ENCODE results near the gene MAGI1. TPM values are rescaled to one million over a fixed set of nuclear protein-coding genes. Genes with fewer than 3 reads are reported as not detected.
A peak's percentile ranks its signal among the peaks of the same experiment; 100 is the strongest.

Gene MAGI1
- total and polyA plus RNA-seq, 10 donors, result 3.5 to 104 (median 62.3) TPM

- intact Hi-C loops (cut with DNase I; ENCODE audit: low total_unique reads), result no loop called here
- Histone ChIP-seq H3K9me3 (no peaks in the 10 kb centered on the region), H3K36me3 (no peaks in the 10 kb centered on the region), H3K27ac (no peak overlapping the region), H3K4me1 (no peaks in the 10 kb centered on the region), H3K27me3 (replicated peaks in 1 of 7) (no peaks in the 10 kb centered on the region), H3K4me3 (no peak overlapping the region)
- 63 to 84% (median 76%) methylated on average over 2 of the region's 2 CpGs for WGBS, 5 donors
- TF ChIP-seq CTCF (IDR thresholded peaks at IDR 0.05 in 8 of 11, conservative IDR thresholded peaks at IDR 0.05 in 3 of 11), result no peak
- no peak for TF ChIP-seq POLR2AphosphoS5 (IDR thresholded peaks at IDR 0.05)
- TF ChIP-seq POLR2A (IDR thresholded peaks at IDR 0.05), result no peak
- no peak for DNase-seq
Measured at GRCh38 chr3:65676580-65676979, 362.1 kb downstream of the MAGI1 start.

GRCh38 chr3:65675011-65675410 is 363.7 kb downstream of the MAGI1 start:
- 77 to 88% (median 86%) methylated on average over 3 of the region's 3 CpGs for WGBS, 5 donors
- no peak for TF ChIP-seq CTCF (IDR thresholded peaks at IDR 0.05 in 8 of 11, conservative IDR thresholded peaks at IDR 0.05 in 3 of 11)
- TF ChIP-seq POLR2AphosphoS5 (IDR thresholded peaks at IDR 0.05), result no peak
- no peak for TF ChIP-seq POLR2A (IDR thresholded peaks at IDR 0.05)
- no peak overlapping the region for H3K27ac ChIP-seq
- no peak overlapping the region for H3K4me3 ChIP-seq
- no peaks in the 10 kb centered on the region for H3K4me1 ChIP-seq
- no peaks in the 10 kb centered on the region for H3K9me3 ChIP-seq
- H3K27me3 ChIP-seq (replicated peaks in 1 of 7), result no peaks in the 10 kb centered on the region
- intact Hi-C loops (cut with DNase I; ENCODE audit: low total_unique reads), result no loop called here
- DNase-seq, result no peak
- no peaks in the 10 kb centered on the region for H3K36me3 ChIP-seq

GRCh38 chr3:65674226-65674625 is 364.5 kb downstream of the MAGI1 start:
- no peaks in the 10 kb centered on the region for H3K27me3 ChIP-seq (replicated peaks in 1 of 7)
- H3K27ac ChIP-seq, result no peak overlapping the region
- WGBS, 5 donors, result 63 to 78% (median 66%) methylated on average over 2 of the region's 2 CpGs
- TF ChIP-seq POLR2AphosphoS5 (IDR thresholded peaks at IDR 0.05), result no peak
- TF ChIP-seq CTCF (IDR thresholded peaks at IDR 0.05 in 8 of 11, conservative IDR thresholded peaks at IDR 0.05 in 3 of 11), result no peak
- TF ChIP-seq POLR2A (IDR thresholded peaks at IDR 0.05), result no peak
- intact Hi-C loops (cut with DNase I; ENCODE audit: low total_unique reads), result no loop called here
- H3K9me3 ChIP-seq, result peaks cover 0 to 4% (median 0%) of the 10 kb centered on the region in 8 donors
- no peak overlapping the region for H3K4me3 ChIP-seq
- DNase-seq, result no peak
- no peaks in the 10 kb centered on the region for H3K4me1 ChIP-seq
- H3K36me3 ChIP-seq, result no peaks in the 10 kb centered on the region

- no peak for DNase-seq
- 40 to 50% (median 40%) methylated on average over 11 of the region's 11 CpGs for WGBS, 5 donors
- intact Hi-C loops (cut with DNase I; ENCODE audit: low total_unique reads), result no loop called here
- Histone ChIP-seq H3K36me3 (no peaks in the 10 kb centered on the region), H3K27me3 (replicated peaks in 1 of 7) (no peaks in the 10 kb centered on the region), H3K9me3 (peaks cover 0 to 4% (median 0%) of the 10 kb centered on the region in 8 donors), H3K4me1 (no peaks in the 10 kb centered on the region), H3K27ac (no peak overlapping the region), H3K4me3 (no peak overlapping the region)
- peak in 9 of 11 experiments; percentile 13 to 58 (median 40) for TF ChIP-seq CTCF (IDR thresholded peaks at IDR 0.05 in 8 of 11, conservative IDR thresholded peaks at IDR 0.05 in 3 of 11)
- TF ChIP-seq POLR2A (IDR thresholded peaks at IDR 0.05), result no peak
- TF ChIP-seq POLR2AphosphoS5 (IDR thresholded peaks at IDR 0.05), result no peak
Measured at GRCh38 chr3:65672871-65673815, 365.6 kb downstream of the MAGI1 start.
